ENCODE measurements around the gene SLC7A8. TPM values are rescaled to one million over a fixed set of nuclear protein-coding genes. Genes with fewer than 3 reads are reported as not detected.

Gene SLC7A8
- total and polyA plus RNA-seq, 4 donors = 2.6 to 9.8 (median 5.4) TPM

DNA sequence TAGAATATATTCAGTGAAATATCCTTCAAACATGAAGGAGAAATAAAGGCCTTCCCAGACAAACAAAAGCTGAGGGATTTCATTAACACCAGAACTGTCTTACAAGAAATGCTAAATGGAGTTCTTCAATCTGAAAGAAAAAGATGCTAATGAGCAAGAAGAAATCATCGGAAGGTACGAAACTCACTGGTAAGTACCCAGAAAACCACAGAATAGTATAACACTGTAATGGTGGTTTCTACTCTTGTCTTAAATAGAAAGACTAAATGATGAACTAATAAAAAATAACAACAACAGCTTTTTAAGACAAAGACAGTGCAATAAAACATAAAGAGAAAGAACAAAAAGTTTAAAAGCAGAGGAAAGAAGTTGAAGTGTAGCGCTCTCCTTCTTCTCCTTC, 35.6 kb upstream of the SLC7A8 start:
- no peak for DNase-seq (ENCODE audit: low spot score)
- TF ChIP-seq, protein P1, sequence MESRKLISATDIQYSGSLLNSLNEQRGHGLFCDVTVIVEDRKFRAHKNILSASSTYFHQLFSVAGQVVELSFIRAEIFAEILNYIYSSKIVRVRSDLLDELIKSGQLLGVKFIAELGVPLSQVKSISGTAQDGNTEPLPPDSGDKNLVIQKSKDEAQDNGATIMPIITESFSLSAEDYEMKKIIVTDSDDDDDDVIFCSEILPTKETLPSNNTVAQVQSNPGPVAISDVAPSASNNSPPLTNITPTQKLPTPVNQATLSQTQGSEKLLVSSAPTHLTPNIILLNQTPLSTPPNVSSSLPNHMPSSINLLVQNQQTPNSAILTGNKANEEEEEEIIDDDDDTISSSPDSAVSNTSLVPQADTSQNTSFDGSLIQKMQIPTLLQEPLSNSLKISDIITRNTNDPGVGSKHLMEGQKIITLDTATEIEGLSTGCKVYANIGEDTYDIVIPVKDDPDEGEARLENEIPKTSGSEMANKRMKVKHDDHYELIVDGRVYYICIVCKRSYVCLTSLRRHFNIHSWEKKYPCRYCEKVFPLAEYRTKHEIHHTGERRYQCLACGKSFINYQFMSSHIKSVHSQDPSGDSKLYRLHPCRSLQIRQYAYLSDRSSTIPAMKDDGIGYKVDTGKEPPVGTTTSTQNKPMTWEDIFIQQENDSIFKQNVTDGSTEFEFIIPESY (IDR thresholded peaks at IDR 0.05) = no peak
- TF ChIP-seq, protein P2, sequence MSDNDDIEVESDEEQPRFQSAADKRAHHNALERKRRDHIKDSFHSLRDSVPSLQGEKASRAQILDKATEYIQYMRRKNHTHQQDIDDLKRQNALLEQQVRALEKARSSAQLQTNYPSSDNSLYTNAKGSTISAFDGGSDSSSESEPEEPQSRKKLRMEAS (IDR thresholded peaks at IDR 0.05) = no peak
- TF ChIP-seq RAD21 (IDR thresholded peaks at IDR 0.05) (no peak), NR2F2 (IDR thresholded peaks at IDR 0.05) (no peak), FOXA2 (IDR thresholded peaks at IDR 0.05) (no peak), JUND (IDR thresholded peaks at IDR 0.05) (no peak), TAF1 (conservative IDR thresholded peaks at IDR 0.05) (no peak), EGR1 (IDR thresholded peaks at IDR 0.05; ENCODE audit: low read depth in 2 of 2) (no peak), FOXA1 (IDR thresholded peaks at IDR 0.05) (no peak), YY1 (IDR thresholded peaks at IDR 0.05) (no peak), RXRA (IDR thresholded peaks at IDR 0.05) (no peak), GABPA (IDR thresholded peaks at IDR 0.05 in 1 of 2, conservative IDR thresholded peaks at IDR 0.05 in 1 of 2) (no peak)
- TF ChIP-seq, protein P3, sequence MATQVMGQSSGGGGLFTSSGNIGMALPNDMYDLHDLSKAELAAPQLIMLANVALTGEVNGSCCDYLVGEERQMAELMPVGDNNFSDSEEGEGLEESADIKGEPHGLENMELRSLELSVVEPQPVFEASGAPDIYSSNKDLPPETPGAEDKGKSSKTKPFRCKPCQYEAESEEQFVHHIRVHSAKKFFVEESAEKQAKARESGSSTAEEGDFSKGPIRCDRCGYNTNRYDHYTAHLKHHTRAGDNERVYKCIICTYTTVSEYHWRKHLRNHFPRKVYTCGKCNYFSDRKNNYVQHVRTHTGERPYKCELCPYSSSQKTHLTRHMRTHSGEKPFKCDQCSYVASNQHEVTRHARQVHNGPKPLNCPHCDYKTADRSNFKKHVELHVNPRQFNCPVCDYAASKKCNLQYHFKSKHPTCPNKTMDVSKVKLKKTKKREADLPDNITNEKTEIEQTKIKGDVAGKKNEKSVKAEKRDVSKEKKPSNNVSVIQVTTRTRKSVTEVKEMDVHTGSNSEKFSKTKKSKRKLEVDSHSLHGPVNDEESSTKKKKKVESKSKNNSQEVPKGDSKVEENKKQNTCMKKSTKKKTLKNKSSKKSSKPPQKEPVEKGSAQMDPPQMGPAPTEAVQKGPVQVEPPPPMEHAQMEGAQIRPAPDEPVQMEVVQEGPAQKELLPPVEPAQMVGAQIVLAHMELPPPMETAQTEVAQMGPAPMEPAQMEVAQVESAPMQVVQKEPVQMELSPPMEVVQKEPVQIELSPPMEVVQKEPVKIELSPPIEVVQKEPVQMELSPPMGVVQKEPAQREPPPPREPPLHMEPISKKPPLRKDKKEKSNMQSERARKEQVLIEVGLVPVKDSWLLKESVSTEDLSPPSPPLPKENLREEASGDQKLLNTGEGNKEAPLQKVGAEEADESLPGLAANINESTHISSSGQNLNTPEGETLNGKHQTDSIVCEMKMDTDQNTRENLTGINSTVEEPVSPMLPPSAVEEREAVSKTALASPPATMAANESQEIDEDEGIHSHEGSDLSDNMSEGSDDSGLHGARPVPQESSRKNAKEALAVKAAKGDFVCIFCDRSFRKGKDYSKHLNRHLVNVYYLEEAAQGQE (IDR thresholded peaks at IDR 0.05) = no peak
- TF ChIP-seq, protein P4, sequence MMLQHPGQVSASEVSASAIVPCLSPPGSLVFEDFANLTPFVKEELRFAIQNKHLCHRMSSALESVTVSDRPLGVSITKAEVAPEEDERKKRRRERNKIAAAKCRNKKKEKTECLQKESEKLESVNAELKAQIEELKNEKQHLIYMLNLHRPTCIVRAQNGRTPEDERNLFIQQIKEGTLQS (IDR thresholded peaks at IDR 0.05) = no peak
- WGBS = 77% methylated on average over 3 of the region's 3 CpGs
- H3K9ac ChIP-seq (ENCODE audit: low read depth in 1 of 2, low read length in 2 of 2) = no peak overlapping the region
- H3K4me1 ChIP-seq (ENCODE audit: control insufficient read depth in 4 of 4, insufficient read depth in 4 of 4, low read length in 3 of 4) = no peaks in the 10 kb centered on the region
- no peaks in the 10 kb centered on the region for H3K36me3 ChIP-seq (ENCODE audit: control insufficient read depth in 4 of 4, insufficient read depth in 3 of 4, low read depth in 1 of 4, low read length in 3 of 4)
- peaks cover 0 to 2% (median 0%) of the 10 kb centered on the region in 4 donors for H3K9me3 ChIP-seq (ENCODE audit: control insufficient read depth in 4 of 4, low read length in 3 of 4)
- no peaks in the 10 kb centered on the region for H3K27me3 ChIP-seq (ENCODE audit: control insufficient read depth in 4 of 4, insufficient read depth in 4 of 4, low read length in 3 of 4)
- no peak overlapping the region for H3K27ac ChIP-seq (ENCODE audit: low read depth in 1 of 2, low read length in 2 of 2)
- H3K4me3 ChIP-seq (ENCODE audit: low read depth in 1 of 3, low read length in 3 of 3) = no peak overlapping the region

DNA sequence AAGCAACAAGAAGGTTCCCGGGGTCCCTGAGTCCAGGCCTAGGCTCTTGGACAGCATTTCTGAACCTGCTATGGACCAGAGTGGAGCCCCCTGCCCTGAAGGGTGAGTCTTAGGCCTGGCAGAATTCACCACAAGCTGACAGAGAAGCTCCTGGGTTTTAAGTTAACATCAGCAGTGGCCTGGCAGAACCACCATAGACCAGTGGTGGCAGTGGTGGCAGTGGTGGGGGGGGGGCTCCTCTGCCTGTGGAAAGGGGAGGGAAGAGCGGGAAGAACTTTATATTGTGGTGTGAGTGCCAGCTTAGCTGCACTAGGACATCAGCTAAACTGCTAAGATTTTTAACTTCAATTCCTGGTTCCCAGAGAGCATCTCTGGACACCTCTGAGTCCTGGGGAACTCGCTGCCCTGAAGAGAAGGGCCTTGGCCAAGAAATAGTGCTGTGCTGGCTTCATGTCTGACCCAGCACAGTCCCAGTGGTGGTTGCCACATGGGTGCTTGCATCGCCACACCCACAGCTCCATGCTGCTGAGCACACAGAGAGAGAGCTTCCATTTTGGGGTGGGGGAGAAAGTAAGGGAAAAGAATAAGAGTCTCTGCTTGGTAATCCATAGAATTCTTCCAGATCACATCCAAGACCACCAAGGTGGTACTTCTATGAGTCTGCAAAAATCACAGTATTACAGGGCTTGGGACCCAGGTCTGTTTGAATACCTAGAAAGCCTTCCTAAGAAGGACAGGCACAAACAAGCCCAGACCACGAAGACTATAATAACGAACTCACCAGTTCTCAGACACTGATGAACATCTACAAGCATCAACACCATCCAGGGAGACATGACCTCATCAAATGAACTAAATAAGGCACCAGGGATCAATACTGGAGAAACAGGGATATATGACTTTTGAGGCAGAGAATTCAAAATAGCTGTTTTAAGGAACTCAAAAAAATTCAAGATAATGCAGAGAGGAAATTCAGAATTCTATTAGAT, 33.9 kb upstream of the SLC7A8 start:
- DNase-seq (ENCODE audit: low spot score) = no peak
- Histone ChIP-seq H3K9ac (ENCODE audit: low read depth in 1 of 2, low read length in 2 of 2) (no peak overlapping the region), H3K4me1 (ENCODE audit: control insufficient read depth in 4 of 4, insufficient read depth in 4 of 4, low read length in 3 of 4) (no peaks in the 10 kb centered on the region), H3K27ac (ENCODE audit: low read depth in 1 of 2, low read length in 2 of 2) (no peak overlapping the region), H3K9me3 (ENCODE audit: control insufficient read depth in 4 of 4, low read length in 3 of 4) (peaks cover 0 to 2% (median 0%) of the 10 kb centered on the region in 4 donors), H3K27me3 (ENCODE audit: control insufficient read depth in 4 of 4, insufficient read depth in 4 of 4, low read length in 3 of 4) (no peaks in the 10 kb centered on the region), H3K4me3 (ENCODE audit: low read depth in 1 of 3, low read length in 3 of 3) (no peak overlapping the region), H3K36me3 (ENCODE audit: control insufficient read depth in 4 of 4, insufficient read depth in 3 of 4, low read depth in 1 of 4, low read length in 3 of 4) (no peaks in the 10 kb centered on the region)
- WGBS = 96% methylated on average over 6 of the region's 6 CpGs
- TF ChIP-seq HNF4G (IDR thresholded peaks at IDR 0.05) = no peak
- TF ChIP-seq FOXA2 (IDR thresholded peaks at IDR 0.05) = no peak
- no peak for TF ChIP-seq EGR1 (IDR thresholded peaks at IDR 0.05; ENCODE audit: low read depth in 2 of 2)
- TF ChIP-seq, protein P3 (IDR thresholded peaks at IDR 0.05) = no peak
- TF ChIP-seq, protein P1 (IDR thresholded peaks at IDR 0.05) = no peak
- no peak for TF ChIP-seq RXRA (IDR thresholded peaks at IDR 0.05)
- TF ChIP-seq, protein P2 (IDR thresholded peaks at IDR 0.05) = no peak
- no peak for TF ChIP-seq HNF4A (conservative IDR thresholded peaks at IDR 0.05)
- no peak for TF ChIP-seq FOXA1 (IDR thresholded peaks at IDR 0.05)
- TF ChIP-seq YY1 (IDR thresholded peaks at IDR 0.05) = no peak
- TF ChIP-seq GABPA (IDR thresholded peaks at IDR 0.05 in 1 of 2, conservative IDR thresholded peaks at IDR 0.05 in 1 of 2) = no peak
- TF ChIP-seq TAF1 (conservative IDR thresholded peaks at IDR 0.05) = no peak
- TF ChIP-seq SP1 (IDR thresholded peaks at IDR 0.05) = no peak
- TF ChIP-seq, protein P4 (IDR thresholded peaks at IDR 0.05) = no peak

Measured in liver (tissue), 9 donors.